BJ (cell line): ENCODE measurements around the gene TGFBI. TPM values are rescaled to one million over a fixed set of nuclear protein-coding genes. Genes with fewer than 3 reads are reported as not detected.
A peak's percentile ranks its signal among the peaks of the same experiment; 100 is the strongest.

Experiments
- CTCF ChIA-PET: fragments of 350-600 bp; formaldehyde crosslinking; extraction: SDS; loops from one replicate; lab custom pipeline; 2021; ENCODE audit warnings: antibody characterized with exemption, inconsistent platforms; lab: Yijun Ruan, JAX
- POLR2A ChIA-PET: fragments of 300-600 bp; sonication (Branson Sonifier 250); formaldehyde crosslinking; extraction: SDS; loops from one replicate; lab custom pipeline; 2021; ENCODE audit warnings: antibody characterized with exemption; lab: Charles Lee
- DNase-seq: peaks from one replicate; pipeline ENCODE4 v3.0.0-alpha.2; 2011; ENCODE audit warnings: low read depth
- H3K27me3 ChIP-seq: 2 replicates; pipeline ENCODE4 v1.6.0; 2011; ENCODE audit warnings: low read length; ENCODE audit not compliant: control insufficient read depth, insufficient read depth
- H3K36me3 ChIP-seq: 2 replicates; pipeline ENCODE4 v1.5.1; 2011; ENCODE audit warnings: low read length; ENCODE audit not compliant: control insufficient read depth, insufficient read depth
- H3K4me3 ChIP-seq: 2 replicates; pipeline ENCODE4 v1.5.1; 2011; ENCODE audit warnings: low read depth, mild to moderate bottlenecking, control low read depth, low read length
- CTCF ChIP-seq: IDR thresholded peaks from 2 replicates; pipeline ENCODE4 v1.5.1; 2011; ENCODE audit warnings: low read depth, mild to moderate bottlenecking, control low read depth, inconsistent platforms, low read length, moderate library complexity; ENCODE audit not compliant: insufficient read depth
- polyA plus RNA-seq: library from polyadenylated mRNA; depleted of rRNA; stranded (reverse); fragments of >200 nt; gene quantifications from 2 replicates; pipeline ENCODE4 v1.2.3, GENCODE V29; 2011

The TGFBI gene
- polyA plus RNA-seq, 1 experiment = 1,228 TPM

- POLR2A ChIA-PET = no interaction called here
- TF ChIP-seq CTCF = no peak
- no peak for DNase-seq
These were observed 45.1 kb downstream of the TGFBI start for GRCh38 chr5:136073714-136074529.

GRCh38 chr5:136075466-136075891, 46.7 kb downstream of the TGFBI start:
- no peak overlapping the region for H3K4me3 ChIP-seq
- H3K36me3 ChIP-seq = no peaks in the 10 kb centered on the region
- ChIA-PET CTCF (interaction anchor here (0.6 to 3.9 kb wide), 3 partner anchors 12 to 95 kb away, joined by 3 to 18 read pairs (median 3); no protein-coding TSS in a partner anchor), POLR2A (no interaction called here)
- TF ChIP-seq CTCF = 0 out of 2 replicates have a peak, but pooled peaks have one; percentile 2
- no peak for DNase-seq
- H3K27me3 ChIP-seq = no peaks in the 10 kb centered on the region

More at GRCh38 chr5:136073714-136074529, 45.1 kb downstream of the TGFBI start:
- Histone ChIP-seq H3K4me3 (no peak overlapping the region), H3K27me3 (no peaks in the 10 kb centered on the region), H3K36me3 (peaks cover 2% of the 10 kb centered on the region; the same call in 1 of the 2 replicates)
- CTCF ChIA-PET = interaction anchor here (0.6 to 3.9 kb wide), 3 partner anchors 10 to 1372 kb away, joined by 3 to 18 read pairs (median 4); no protein-coding TSS in a partner anchor

GRCh38 chr5:136076067-136076466, 47.3 kb downstream of the TGFBI start:
- CTCF ChIA-PET = interaction anchor here (0.6 to 3.9 kb wide), 3 partner anchors 12 to 94 kb away, joined by 3 to 18 read pairs (median 3); no protein-coding TSS in a partner anchor
- Histone ChIP-seq H3K4me3 (no peak overlapping the region), H3K27me3 (no peaks in the 10 kb centered on the region), H3K36me3 (no peaks in the 10 kb centered on the region)
- DNase-seq = no peak
- POLR2A ChIA-PET = no interaction called here
- no peak for TF ChIP-seq CTCF

- no peak for TF ChIP-seq CTCF
- Histone ChIP-seq H3K36me3 (no peaks in the 10 kb centered on the region), H3K4me3 (no peak overlapping the region), H3K27me3 (no peaks in the 10 kb centered on the region)
- CTCF ChIA-PET = interaction anchor here (0.8 to 3.9 kb wide), 3 partner anchors 13 to 134 kb away, joined by 3 to 18 read pairs (median 6); no protein-coding TSS in a partner anchor
- POLR2A ChIA-PET = no interaction called here
- DNase-seq = no peak
These were observed 48.2 kb downstream of the TGFBI start for GRCh38 chr5:136076881-136077445.
